A549 (cell line): Measurements from ENCODE around the gene SCN1A. TPM values are rescaled to one million over a fixed set of nuclear protein-coding genes. Genes with fewer than 3 reads are reported as not detected.

Experiments
- ATAC-seq, 2 experiments: fragments of 200-7000 bp in 1 of 2; fragments of >200 bp in 1 of 2; cut with Nextera tagmentation in 1 of 2; cut with Tn5 transposase in 1 of 2; 3 replicates each; pipeline versions ENCODE4 v1.8.0 to v1.9.1; 2018 to 2020; ENCODE audit warnings: mild to moderate bottlenecking in 1 of 2, moderate library complexity in 1 of 2
- CTCF ChIA-PET: fragments of 300-600 bp; sonication (Branson Sonifier 250); formaldehyde crosslinking; extraction: SDS; loops from one replicate; lab custom pipeline; 2021; ENCODE audit warnings: antibody characterized with exemption, inconsistent platforms; lab: Yijun Ruan, JAX
- POLR2A ChIA-PET: fragments of 350-600 bp; formaldehyde crosslinking; extraction: SDS; loops from one replicate; lab custom pipeline; 2021; ENCODE audit warnings: antibody characterized with exemption, inconsistent platforms; lab: Yijun Ruan, JAX
- DNase-seq, 2 experiments: peaks; one replicate each; pipeline versions ENCODE4 v3.0.0 to v3.0.0-alpha.2; 2011 to 2016; ENCODE audit warnings: low read depth in 1 of 2, low spot score in 1 of 2
- FAIRE-seq: peaks from 2 replicates; lab custom pipeline; 2011; peaks lifted over from hg19 to GRCh38; lab: Jason Lieb, UNC
- H3K27ac ChIP-seq, 2 experiments: fragments of >200 bp; sonication (Bioruptor Twin); formaldehyde crosslinking; 3 replicates each; pipeline ENCODE4 v1.5.1; 2016 to 2017
- H3K4me1 ChIP-seq: fragments of >200 bp; sonication (Bioruptor Twin); formaldehyde crosslinking; 3 replicates; pipeline ENCODE4 v1.6.1; 2016
- H3K4me2 ChIP-seq: fragments of >200 bp; sonication (Bioruptor Twin); formaldehyde crosslinking; 3 replicates; pipeline ENCODE4 v1.6.1; 2016
- H3K4me3 ChIP-seq: fragments of >200 bp; sonication (Bioruptor Twin); formaldehyde crosslinking; 3 replicates; pipeline ENCODE4 v1.5.1; 2016
- H3K9me3 ChIP-seq: fragments of >200 bp; sonication (Bioruptor Twin); formaldehyde crosslinking; 3 replicates; pipeline ENCODE4 v1.6.1; 2016
- EHMT2 ChIP-seq: fragments of 200-600 bp; sonication (generic); IDR thresholded peaks from 2 replicates; pipeline ENCODE4 v1.6.1; 2016; ENCODE audit warnings: antibody characterized with exemption, low read depth, mild to moderate bottlenecking, moderate library complexity
- HOXA7 ChIP-seq: fragments of 250-450 bp; sonication (Bioruptor Pico); IDR thresholded peaks from 2 replicates; pipeline ENCODE4 v1.5.0; 2020; ENCODE audit warnings: mild to moderate bottlenecking, moderate library complexity
- HOXB5 ChIP-seq: fragments of 250-450 bp; sonication (Bioruptor Pico); IDR thresholded peaks from 2 replicates; pipeline ENCODE4 v1.5.0; 2020; ENCODE audit warnings: mild to moderate bottlenecking, moderate library complexity
- JUNB ChIP-seq: fragments of >200 bp; sonication (Bioruptor Twin); formaldehyde crosslinking; IDR thresholded peaks from 2 replicates; pipeline ENCODE4 v1.6.1; 2016
- KDM5A ChIP-seq: fragments of 200-600 bp; sonication (generic); IDR thresholded peaks from 2 replicates; pipeline ENCODE4 v1.6.1; 2016; ENCODE audit warnings: antibody characterized with exemption, mild to moderate bottlenecking
- MAZ ChIP-seq: fragments of 150-350 bp; IDR thresholded peaks from 2 replicates; pipeline ENCODE4 v1.6.1; 2014; ENCODE audit warnings: antibody characterized with exemption, low read depth, low read length, borderline replicate concordance
- NFE2L2 ChIP-seq: fragments of 150-350 bp; conservative IDR thresholded peaks from 2 replicates; pipeline ENCODE4 v1.6.1; 2014; ENCODE audit warnings: low read length
- POLR2A ChIP-seq: IDR thresholded peaks from 2 replicates; pipeline ENCODE4 v1.6.1; 2012; ENCODE audit warnings: mild to moderate bottlenecking, low read length
- RAD21 ChIP-seq, 2 experiments: fragments of >200 bp in 1 of 2; sonication (Bioruptor Twin) in 1 of 2; formaldehyde crosslinking in 1 of 2; IDR thresholded peaks in 1 of 2; conservative IDR thresholded peaks in 1 of 2; 2 replicates in 1 of 2; 3 replicates in 1 of 2; pipeline ENCODE4 v1.6.1; 2012 to 2018; ENCODE audit warnings: inconsistent platforms in 1 of 2
- RARB ChIP-seq: fragments of 250-450 bp; sonication (Bioruptor Pico); IDR thresholded peaks from 2 replicates; pipeline ENCODE4 v1.8.0; 2021; ENCODE audit warnings: mild to moderate bottlenecking, moderate library complexity
- RFX5 ChIP-seq: fragments of 450-650 bp; IDR thresholded peaks from 2 replicates; pipeline ENCODE4 v1.7.1; 2014; ENCODE audit warnings: antibody characterized with exemption, mild to moderate bottlenecking, moderate library complexity
- SMC3 ChIP-seq: fragments of >200 bp; sonication (Bioruptor Twin); formaldehyde crosslinking; IDR thresholded peaks from 3 replicates; pipeline ENCODE4 v1.6.1; 2018; ENCODE audit warnings: inconsistent platforms
- ZSCAN20 ChIP-seq: fragments of 250-450 bp; sonication (Bioruptor Pico); IDR thresholded peaks from 2 replicates; pipeline ENCODE4 v1.8.0; 2022; ENCODE audit warnings: mild to moderate bottlenecking, moderate library complexity
- WGBS: methylation state at CpG from one replicate; pipeline ENCODE4 v1.1.6; 2017; ENCODE audit errors: missing lambda C conversion rate; 5-methylcytosine and 5-hydroxymethylcytosine counted together
- polyA plus RNA-seq, 4 experiments: library from polyadenylated mRNA; depleted of rRNA in 3 of 4; stranded (reverse); fragments of >200 nt; fragmentation: RNase III in 1 of 4; extraction: RNeasy Plus Mini Kit Qiagen cat#74134 plus additional on column Dnase treatment in 1 of 4; gene quantifications; 2 replicates in 3 of 4; 3 replicates in 1 of 4; pipeline ENCODE4 v1.2.3, GENCODE V29; 2011 to 2017
- TF ChIP-seq, protein P1 (sequence below): fragments of 200-600 bp; sonication (generic); IDR thresholded peaks from 2 replicates; pipeline ENCODE4 v1.6.1; 2016; ENCODE audit warnings: antibody characterized with exemption, mild to moderate bottlenecking, moderate library complexity
- TF ChIP-seq, protein P2 (sequence below): IDR thresholded peaks from 2 replicates; pipeline ENCODE4 v1.6.1; 2012; ENCODE audit warnings: low read depth, borderline replicate concordance
- TF ChIP-seq, protein P3 (sequence below): fragments of 250-450 bp; sonication (Bioruptor Pico); IDR thresholded peaks from 2 replicates; pipeline ENCODE4 v1.5.0; 2021; ENCODE audit warnings: mild to moderate bottlenecking, moderate library complexity, borderline replicate concordance

SCN1A gene
- polyA plus RNA-seq, 2 of the 4 experiments (the other 2 are of a cell fraction): not detected

DNA sequence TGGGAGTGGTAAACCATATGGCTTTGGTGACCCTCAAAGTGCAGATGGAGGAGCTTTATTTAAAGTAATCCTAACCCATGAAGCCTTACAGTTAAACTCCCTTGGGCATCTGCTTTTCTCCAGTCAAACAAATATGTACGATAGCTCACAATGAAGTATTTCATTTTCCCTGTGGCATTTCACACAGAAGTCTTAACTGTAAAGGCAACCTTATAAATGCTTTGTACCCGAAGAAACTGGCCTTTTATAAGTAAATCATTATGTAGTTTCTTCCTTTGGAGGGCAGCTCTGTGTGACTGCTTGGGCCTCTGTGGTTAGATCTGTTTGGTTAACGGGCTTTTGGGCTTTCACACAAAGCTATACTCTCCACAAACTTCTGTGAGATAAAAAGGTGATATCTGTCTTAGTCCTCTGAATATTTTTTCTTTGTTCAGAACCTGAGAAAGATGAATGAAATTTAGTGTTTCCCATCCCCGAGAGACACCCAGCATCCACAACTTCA lies 46.6 kb downstream of the SCN1A start:
- no peak for ATAC-seq
- WGBS: 43% methylated on average over 4 of the region's 4 CpGs
- POLR2A ChIA-PET: no interaction called here
- Histone ChIP-seq H3K4me2 (no peak overlapping the region), H3K4me1 (no peaks in the 10 kb centered on the region), H3K4me3 (no peak overlapping the region), H3K27ac (no peak overlapping the region), H3K9me3 (no peaks in the 10 kb centered on the region)
- DNase-seq: no peak
- no peak for FAIRE-seq
- TF ChIP-seq EHMT2 (no peak), NFE2L2 (no peak), MAZ (no peak), RARB (no peak), POLR2A (no peak)
- TF ChIP-seq, protein P1, sequence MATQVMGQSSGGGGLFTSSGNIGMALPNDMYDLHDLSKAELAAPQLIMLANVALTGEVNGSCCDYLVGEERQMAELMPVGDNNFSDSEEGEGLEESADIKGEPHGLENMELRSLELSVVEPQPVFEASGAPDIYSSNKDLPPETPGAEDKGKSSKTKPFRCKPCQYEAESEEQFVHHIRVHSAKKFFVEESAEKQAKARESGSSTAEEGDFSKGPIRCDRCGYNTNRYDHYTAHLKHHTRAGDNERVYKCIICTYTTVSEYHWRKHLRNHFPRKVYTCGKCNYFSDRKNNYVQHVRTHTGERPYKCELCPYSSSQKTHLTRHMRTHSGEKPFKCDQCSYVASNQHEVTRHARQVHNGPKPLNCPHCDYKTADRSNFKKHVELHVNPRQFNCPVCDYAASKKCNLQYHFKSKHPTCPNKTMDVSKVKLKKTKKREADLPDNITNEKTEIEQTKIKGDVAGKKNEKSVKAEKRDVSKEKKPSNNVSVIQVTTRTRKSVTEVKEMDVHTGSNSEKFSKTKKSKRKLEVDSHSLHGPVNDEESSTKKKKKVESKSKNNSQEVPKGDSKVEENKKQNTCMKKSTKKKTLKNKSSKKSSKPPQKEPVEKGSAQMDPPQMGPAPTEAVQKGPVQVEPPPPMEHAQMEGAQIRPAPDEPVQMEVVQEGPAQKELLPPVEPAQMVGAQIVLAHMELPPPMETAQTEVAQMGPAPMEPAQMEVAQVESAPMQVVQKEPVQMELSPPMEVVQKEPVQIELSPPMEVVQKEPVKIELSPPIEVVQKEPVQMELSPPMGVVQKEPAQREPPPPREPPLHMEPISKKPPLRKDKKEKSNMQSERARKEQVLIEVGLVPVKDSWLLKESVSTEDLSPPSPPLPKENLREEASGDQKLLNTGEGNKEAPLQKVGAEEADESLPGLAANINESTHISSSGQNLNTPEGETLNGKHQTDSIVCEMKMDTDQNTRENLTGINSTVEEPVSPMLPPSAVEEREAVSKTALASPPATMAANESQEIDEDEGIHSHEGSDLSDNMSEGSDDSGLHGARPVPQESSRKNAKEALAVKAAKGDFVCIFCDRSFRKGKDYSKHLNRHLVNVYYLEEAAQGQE: no peak
- CTCF ChIA-PET: no interaction called here

DNA sequence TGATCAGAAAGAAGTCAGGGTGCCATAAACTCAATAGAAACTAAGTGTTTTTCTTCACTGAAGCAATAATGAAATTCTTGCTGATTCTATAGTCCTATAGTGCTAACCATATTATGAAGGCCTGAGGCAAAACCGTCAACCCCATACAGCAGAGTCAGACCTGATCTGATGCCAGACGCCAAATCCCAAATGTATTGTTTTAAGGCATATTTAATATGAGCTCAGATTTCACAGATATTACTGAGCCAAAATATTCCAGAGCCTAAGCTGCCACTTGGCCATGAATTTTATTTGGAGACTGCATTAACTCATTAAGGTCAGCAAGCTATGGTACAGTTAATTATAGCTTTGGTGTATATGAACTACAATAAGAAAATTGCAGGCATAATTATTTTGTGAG lies 53.4 kb downstream of the SCN1A start:
- FAIRE-seq (no peak), DNase-seq (no peak)
- H3K27ac ChIP-seq: no peak overlapping the region
- TF ChIP-seq, protein P2, sequence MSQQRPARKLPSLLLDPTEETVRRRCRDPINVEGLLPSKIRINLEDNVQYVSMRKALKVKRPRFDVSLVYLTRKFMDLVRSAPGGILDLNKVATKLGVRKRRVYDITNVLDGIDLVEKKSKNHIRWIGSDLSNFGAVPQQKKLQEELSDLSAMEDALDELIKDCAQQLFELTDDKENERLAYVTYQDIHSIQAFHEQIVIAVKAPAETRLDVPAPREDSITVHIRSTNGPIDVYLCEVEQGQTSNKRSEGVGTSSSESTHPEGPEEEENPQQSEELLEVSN: no peak
- TF ChIP-seq, all 56 proteins: peak for 0
- Histone ChIP-seq H3K4me3 (no peak overlapping the region), H3K9me3 (no peaks in the 10 kb centered on the region), H3K4me1 (no peaks in the 10 kb centered on the region), H3K4me2 (no peak overlapping the region)
- 62% methylated on average over 2 of the region's 2 CpGs for WGBS
- POLR2A ChIA-PET: no interaction called here
- CTCF ChIA-PET: interaction anchor here (0.7 to 1.3 kb wide), 2 partner anchors 17 to 201 kb away, joined by 3 to 4 read pairs; no protein-coding TSS in a partner anchor
- no peak for ATAC-seq

DNA sequence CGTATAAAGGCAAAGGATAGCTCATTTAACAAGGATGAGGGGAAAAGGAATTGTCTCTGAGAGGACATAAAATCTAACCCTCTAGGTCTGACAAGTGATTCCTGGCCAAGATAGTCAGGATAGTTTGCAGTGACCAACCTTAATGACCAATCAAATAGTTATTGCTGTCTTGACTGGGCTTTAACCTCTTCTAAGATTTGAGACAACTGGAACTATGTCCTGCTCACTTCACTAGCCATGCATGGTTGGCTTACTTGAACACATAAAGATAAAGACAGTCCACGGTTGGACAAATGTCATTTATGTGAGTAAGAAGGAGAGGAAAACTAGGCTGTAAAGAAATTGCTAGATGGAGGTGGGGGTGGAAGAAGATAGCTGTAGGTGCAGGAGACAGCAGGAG lies 53.8 kb downstream of the SCN1A start:
- Histone ChIP-seq H3K27ac (no peak overlapping the region), H3K4me1 (no peaks in the 10 kb centered on the region), H3K4me2 (no peak overlapping the region), H3K9me3 (no peaks in the 10 kb centered on the region), H3K4me3 (no peak overlapping the region)
- ChIA-PET POLR2A (no interaction called here), CTCF (interaction anchor here (1.3 kb wide), 1 partner anchor 200 kb away, joined by 3 read pairs; no protein-coding TSS in a partner anchor)
- 44% methylated on average over 2 of the region's 2 CpGs for WGBS
- FAIRE-seq (no peak), DNase-seq (no peak), ATAC-seq (no peak)
- TF ChIP-seq RAD21 (conservative IDR thresholded peaks at IDR 0.05 in 1 of 2, IDR thresholded peaks at IDR 0.05 in 1 of 2) (no peak), RFX5 (no peak), HOXA7 (CRISPR knock-in tag) (no peak), ZSCAN20 (CRISPR knock-in tag) (no peak), JUNB (no peak), KDM5A (no peak), HOXB5 (CRISPR knock-in tag) (no peak), SMC3 (no peak)
- TF ChIP-seq, protein P3, sequence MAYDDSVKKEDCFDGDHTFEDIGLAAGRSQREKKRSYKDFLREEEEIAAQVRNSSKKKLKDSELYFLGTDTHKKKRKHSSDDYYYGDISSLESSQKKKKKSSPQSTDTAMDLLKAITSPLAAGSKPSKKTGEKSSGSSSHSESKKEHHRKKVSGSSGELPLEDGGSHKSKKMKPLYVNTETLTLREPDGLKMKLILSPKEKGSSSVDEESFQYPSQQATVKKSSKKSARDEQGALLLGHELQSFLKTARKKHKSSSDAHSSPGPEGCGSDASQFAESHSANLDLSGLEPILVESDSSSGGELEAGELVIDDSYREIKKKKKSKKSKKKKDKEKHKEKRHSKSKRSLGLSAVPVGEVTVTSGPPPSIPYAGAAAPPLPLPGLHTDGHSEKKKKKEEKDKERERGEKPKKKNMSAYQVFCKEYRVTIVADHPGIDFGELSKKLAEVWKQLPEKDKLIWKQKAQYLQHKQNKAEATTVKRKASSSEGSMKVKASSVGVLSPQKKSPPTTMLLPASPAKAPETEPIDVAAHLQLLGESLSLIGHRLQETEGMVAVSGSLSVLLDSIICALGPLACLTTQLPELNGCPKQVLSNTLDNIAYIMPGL (CRISPR knock-in tag): no peak
